HG02642 (cell line): ENCODE results near the gene UBE2Z.
"Not testable (repeated sequence)": the region's sequence is repeated elsewhere in the genome, so short reads cannot be mapped to it uniquely, and the experiment has no call there.

Source experiments
- ATAC-seq: cut with Tn5 transposase; IDR thresholded peaks from one replicate; pipeline ENCODE4 v1.9.1; 2021; ENCODE audit warnings: mild to moderate bottlenecking; ENCODE audit not compliant: unreplicated experiment, poor library complexity

The UBE2Z gene

GRCh38 chr17:48903401-48903800 lies 4.8 kb upstream of the UBE2Z start:
- ATAC-seq = no peak

- ATAC-seq = no peak
Observed at GRCh38 chr17:48904428-48904827, 3.8 kb upstream of the UBE2Z start.

- ATAC-seq = no peak
Observed at GRCh38 chr17:48905987-48906515, 2.2 kb upstream of the UBE2Z start.

GRCh38 chr17:48907713-48908046 lies 527 bp upstream of the UBE2Z start:
- ATAC-seq = no peak

GRCh38 chr17:48908853-48909394 lies 717 bp downstream of the UBE2Z start:
- ATAC-seq = peak; percentile 35

- ATAC-seq = no peak
Observed at GRCh38 chr17:48909783-48910182, 1.6 kb downstream of the UBE2Z start.

- ATAC-seq = no peak
Observed at GRCh38 chr17:48910370-48910769, 2.2 kb downstream of the UBE2Z start.

- ATAC-seq = no peak
Observed at GRCh38 chr17:48912476-48912875, 4.3 kb downstream of the UBE2Z start.

- ATAC-seq = peak; percentile 74
Observed at GRCh38 chr17:48915459-48916282, 7.5 kb downstream of the UBE2Z start.

GRCh38 chr17:48925251-48925990 lies 17.2 kb downstream of the UBE2Z start:
- ATAC-seq = no peak

- ATAC-seq = no peak
Observed at GRCh38 chr17:48925991-48926342, 17.8 kb downstream of the UBE2Z start.

GRCh38 chr17:48927978-48928745 lies 20.0 kb downstream of the UBE2Z start:
- ATAC-seq = no peak

- ATAC-seq = no peak
Observed at GRCh38 chr17:48928876-48929811, 20.9 kb downstream of the UBE2Z start.

GRCh38 chr17:48929812-48930165 lies 21.6 kb downstream of the UBE2Z start:
- ATAC-seq = no peak

- ATAC-seq = no peak
Observed at GRCh38 chr17:48930435-48930873, 22.2 kb downstream of the UBE2Z start.

GRCh38 chr17:48933035-48933434 lies 24.8 kb downstream of the UBE2Z start:
- ATAC-seq = no peak

GRCh38 chr17:48944515-48945260 lies 36.5 kb downstream of the UBE2Z start, which contains the start of gene SNF8:
Gene SNF8, minus strand, starts transcription at chr17:48944842. Its CDS starts 108 bp downstream, at chr17:48944734.
- ATAC-seq = peak; percentile 92

- ATAC-seq = not testable (repeated sequence)
Observed at GRCh38 chr17:48945261-48945651, 37.0 kb downstream of the UBE2Z start.

- no peak for ATAC-seq
Observed at GRCh38 chr17:48951572-48951971, 43.4 kb downstream of the UBE2Z start.
